ENCODE measurements around the gene VTI1A.

GRCh38 chr10:112832361-112832878, 385.4 kb downstream of the VTI1A start:
- TF ChIP-seq, protein P1, sequence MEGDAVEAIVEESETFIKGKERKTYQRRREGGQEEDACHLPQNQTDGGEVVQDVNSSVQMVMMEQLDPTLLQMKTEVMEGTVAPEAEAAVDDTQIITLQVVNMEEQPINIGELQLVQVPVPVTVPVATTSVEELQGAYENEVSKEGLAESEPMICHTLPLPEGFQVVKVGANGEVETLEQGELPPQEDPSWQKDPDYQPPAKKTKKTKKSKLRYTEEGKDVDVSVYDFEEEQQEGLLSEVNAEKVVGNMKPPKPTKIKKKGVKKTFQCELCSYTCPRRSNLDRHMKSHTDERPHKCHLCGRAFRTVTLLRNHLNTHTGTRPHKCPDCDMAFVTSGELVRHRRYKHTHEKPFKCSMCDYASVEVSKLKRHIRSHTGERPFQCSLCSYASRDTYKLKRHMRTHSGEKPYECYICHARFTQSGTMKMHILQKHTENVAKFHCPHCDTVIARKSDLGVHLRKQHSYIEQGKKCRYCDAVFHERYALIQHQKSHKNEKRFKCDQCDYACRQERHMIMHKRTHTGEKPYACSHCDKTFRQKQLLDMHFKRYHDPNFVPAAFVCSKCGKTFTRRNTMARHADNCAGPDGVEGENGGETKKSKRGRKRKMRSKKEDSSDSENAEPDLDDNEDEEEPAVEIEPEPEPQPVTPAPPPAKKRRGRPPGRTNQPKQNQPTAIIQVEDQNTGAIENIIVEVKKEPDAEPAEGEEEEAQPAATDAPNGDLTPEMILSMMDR (tag by site-specific recombination; IDR thresholded peaks at IDR 0.05): no peak
- TF ChIP-seq ZNF335 (tag by site-specific recombination; conservative IDR thresholded peaks at IDR 0.05) (no peak), TSHZ1 (tag by site-specific recombination; IDR thresholded peaks at IDR 0.05; ENCODE audit: borderline replicate concordance) (no peak), ZNF302 (tag by site-specific recombination; IDR thresholded peaks at IDR 0.05; ENCODE audit: low read depth) (no peak), ZNF426 (tag by site-specific recombination; IDR thresholded peaks at IDR 0.05) (no peak), ZNF623 (tag by site-specific recombination; IDR thresholded peaks at IDR 0.05) (no peak), ZBTB1 (tag by site-specific recombination; IDR thresholded peaks at IDR 0.05) (no peak), ZNF707 (tag by site-specific recombination; IDR thresholded peaks at IDR 0.05) (no peak)
- TF ChIP-seq, protein P2, sequence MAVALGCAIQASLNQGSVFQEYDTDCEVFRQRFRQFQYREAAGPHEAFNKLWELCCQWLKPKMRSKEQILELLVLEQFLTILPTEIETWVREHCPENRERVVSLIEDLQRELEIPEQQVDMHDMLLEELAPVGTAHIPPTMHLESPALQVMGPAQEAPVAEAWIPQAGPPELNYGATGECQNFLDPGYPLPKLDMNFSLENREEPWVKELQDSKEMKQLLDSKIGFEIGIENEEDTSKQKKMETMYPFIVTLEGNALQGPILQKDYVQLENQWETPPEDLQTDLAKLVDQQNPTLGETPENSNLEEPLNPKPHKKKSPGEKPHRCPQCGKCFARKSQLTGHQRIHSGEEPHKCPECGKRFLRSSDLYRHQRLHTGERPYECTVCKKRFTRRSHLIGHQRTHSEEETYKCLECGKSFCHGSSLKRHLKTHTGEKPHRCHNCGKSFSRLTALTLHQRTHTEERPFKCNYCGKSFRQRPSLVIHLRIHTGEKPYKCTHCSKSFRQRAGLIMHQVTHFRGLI (tag by site-specific recombination; IDR thresholded peaks at IDR 0.05): no peak
